Measurements from ENCODE around the gene SLC46A1. TPM values are rescaled to one million over a fixed set of nuclear protein-coding genes. Genes with fewer than 3 reads are reported as not detected.

SLC46A1 gene
- total and polyA plus RNA-seq, 2 of the 13 experiments (the other 11 are each of a cell fraction or from before 2014, with no cell fraction given): 19.6 to 22.6 TPM

DNA sequence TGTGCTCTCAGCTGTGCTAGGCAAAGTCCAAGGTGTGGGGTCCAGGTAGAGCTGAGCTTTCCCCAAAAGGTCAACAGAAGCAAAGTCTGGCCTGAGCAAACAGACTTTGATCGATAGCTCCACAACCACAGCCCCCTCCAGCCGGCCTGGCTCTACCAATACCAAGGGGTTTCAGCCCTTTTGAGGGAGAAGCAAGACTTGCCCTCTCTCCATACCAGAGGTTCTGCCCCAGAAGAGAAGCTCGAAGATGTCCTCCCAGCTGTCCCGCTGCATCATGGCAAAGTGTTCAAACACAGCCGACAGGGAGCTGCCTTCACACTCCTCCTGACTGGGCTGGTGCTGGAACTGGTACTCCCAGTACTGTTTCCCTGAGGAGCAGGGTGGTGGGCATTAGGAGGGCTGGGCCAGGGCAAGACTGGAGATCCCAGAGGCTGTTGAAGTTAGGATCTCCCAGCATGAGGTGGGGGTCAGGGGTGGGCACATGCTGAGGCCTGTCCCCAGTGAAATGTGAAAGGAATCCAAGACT is 37.6 kb downstream of the SLC46A1 start (continued):
- TF ChIP-seq, protein P1, sequence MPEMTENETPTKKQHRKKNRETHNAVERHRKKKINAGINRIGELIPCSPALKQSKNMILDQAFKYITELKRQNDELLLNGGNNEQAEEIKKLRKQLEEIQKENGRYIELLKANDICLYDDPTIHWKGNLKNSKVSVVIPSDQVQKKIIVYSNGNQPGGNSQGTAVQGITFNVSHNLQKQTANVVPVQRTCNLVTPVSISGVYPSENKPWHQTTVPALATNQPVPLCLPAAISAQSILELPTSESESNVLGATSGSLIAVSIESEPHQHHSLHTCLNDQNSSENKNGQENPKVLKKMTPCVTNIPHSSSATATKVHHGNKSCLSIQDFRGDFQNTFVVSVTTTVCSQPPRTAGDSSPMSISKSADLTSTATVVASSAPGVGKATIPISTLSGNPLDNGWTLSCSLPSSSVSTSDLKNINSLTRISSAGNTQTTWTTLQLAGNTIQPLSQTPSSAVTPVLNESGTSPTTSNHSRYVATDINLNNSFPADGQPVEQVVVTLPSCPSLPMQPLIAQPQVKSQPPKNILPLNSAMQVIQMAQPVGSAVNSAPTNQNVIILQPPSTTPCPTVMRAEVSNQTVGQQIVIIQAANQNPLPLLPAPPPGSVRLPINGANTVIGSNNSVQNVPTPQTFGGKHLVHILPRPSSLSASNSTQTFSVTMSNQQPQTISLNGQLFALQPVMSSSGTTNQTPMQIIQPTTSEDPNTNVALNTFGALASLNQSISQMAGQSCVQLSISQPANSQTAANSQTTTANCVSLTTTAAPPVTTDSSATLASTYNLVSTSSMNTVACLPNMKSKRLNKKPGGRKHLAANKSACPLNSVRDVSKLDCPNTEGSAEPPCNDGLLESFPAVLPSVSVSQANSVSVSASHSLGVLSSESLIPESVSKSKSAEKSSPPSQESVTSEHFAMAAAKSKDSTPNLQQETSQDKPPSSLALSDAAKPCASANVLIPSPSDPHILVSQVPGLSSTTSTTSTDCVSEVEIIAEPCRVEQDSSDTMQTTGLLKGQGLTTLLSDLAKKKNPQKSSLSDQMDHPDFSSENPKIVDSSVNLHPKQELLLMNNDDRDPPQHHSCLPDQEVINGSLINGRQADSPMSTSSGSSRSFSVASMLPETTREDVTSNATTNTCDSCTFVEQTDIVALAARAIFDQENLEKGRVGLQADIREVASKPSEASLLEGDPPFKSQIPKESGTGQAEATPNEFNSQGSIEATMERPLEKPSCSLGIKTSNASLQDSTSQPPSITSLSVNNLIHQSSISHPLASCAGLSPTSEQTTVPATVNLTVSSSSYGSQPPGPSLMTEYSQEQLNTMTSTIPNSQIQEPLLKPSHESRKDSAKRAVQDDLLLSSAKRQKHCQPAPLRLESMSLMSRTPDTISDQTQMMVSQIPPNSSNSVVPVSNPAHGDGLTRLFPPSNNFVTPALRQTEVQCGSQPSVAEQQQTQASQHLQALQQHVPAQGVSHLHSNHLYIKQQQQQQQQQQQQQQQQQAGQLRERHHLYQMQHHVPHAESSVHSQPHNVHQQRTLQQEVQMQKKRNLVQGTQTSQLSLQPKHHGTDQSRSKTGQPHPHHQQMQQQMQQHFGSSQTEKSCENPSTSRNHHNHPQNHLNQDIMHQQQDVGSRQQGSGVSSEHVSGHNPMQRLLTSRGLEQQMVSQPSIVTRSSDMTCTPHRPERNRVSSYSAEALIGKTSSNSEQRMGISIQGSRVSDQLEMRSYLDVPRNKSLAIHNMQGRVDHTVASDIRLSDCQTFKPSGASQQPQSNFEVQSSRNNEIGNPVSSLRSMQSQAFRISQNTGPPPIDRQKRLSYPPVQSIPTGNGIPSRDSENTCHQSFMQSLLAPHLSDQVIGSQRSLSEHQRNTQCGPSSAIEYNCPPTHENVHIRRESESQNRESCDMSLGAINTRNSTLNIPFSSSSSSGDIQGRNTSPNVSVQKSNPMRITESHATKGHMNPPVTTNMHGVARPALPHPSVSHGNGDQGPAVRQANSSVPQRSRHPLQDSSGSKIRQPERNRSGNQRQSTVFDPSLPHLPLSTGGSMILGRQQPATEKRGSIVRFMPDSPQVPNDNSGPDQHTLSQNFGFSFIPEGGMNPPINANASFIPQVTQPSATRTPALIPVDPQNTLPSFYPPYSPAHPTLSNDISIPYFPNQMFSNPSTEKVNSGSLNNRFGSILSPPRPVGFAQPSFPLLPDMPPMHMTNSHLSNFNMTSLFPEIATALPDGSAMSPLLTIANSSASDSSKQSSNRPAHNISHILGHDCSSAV (CRISPR knock-in tag; IDR thresholded peaks at IDR 0.05; ENCODE audit: borderline replicate concordance): no peak
- TF ChIP-seq ZKSCAN1 (IDR thresholded peaks at IDR 0.05; ENCODE audit: low read length) (no peak), ZNF644 (CRISPR knock-in tag; IDR thresholded peaks at IDR 0.05; ENCODE audit: low read depth) (0 out of 2 replicates have a peak, but pooled peaks have one; percentile 20), ZSCAN20 (CRISPR knock-in tag; IDR thresholded peaks at IDR 0.05; ENCODE audit: borderline replicate concordance) (no peak), ZNF296 (CRISPR knock-in tag; conservative IDR thresholded peaks at IDR 0.05) (no peak), DMAP1 (CRISPR knock-in tag; IDR thresholded peaks at IDR 0.05) (peak; percentile 32; the same call in 1 of the 2 replicates), ZFYVE20 (CRISPR knock-in tag; IDR thresholded peaks at IDR 0.05; ENCODE audit: borderline replicate concordance, low read depth) (no peak), EZH2 (conservative IDR thresholded peaks at IDR 0.05; ENCODE audit: low read depth, low read length) (no peak), KLF12 (CRISPR knock-in tag; IDR thresholded peaks at IDR 0.05; ENCODE audit: borderline replicate concordance) (peak; percentile 91)
- TF ChIP-seq, protein P2, sequence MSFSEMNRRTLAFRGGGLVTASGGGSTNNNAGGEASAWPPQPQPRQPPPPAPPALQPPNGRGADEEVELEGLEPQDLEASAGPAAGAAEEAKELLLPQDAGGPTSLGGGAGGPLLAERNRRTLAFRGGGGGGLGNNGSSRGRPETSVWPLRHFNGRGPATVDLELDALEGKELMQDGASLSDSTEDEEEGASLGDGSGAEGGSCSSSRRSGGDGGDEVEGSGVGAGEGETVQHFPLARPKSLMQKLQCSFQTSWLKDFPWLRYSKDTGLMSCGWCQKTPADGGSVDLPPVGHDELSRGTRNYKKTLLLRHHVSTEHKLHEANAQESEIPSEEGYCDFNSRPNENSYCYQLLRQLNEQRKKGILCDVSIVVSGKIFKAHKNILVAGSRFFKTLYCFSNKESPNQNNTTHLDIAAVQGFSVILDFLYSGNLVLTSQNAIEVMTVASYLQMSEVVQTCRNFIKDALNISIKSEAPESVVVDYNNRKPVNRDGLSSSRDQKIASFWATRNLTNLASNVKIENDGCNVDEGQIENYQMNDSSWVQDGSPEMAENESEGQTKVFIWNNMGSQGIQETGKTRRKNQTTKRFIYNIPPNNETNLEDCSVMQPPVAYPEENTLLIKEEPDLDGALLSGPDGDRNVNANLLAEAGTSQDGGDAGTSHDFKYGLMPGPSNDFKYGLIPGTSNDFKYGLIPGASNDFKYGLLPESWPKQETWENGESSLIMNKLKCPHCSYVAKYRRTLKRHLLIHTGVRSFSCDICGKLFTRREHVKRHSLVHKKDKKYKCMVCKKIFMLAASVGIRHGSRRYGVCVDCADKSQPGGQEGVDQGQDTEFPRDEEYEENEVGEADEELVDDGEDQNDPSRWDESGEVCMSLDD (CRISPR knock-in tag; IDR thresholded peaks at IDR 0.05; ENCODE audit: borderline replicate concordance): peak; percentile 85; the same call in 1 of the 2 replicates
- TF ChIP-seq, protein P3, sequence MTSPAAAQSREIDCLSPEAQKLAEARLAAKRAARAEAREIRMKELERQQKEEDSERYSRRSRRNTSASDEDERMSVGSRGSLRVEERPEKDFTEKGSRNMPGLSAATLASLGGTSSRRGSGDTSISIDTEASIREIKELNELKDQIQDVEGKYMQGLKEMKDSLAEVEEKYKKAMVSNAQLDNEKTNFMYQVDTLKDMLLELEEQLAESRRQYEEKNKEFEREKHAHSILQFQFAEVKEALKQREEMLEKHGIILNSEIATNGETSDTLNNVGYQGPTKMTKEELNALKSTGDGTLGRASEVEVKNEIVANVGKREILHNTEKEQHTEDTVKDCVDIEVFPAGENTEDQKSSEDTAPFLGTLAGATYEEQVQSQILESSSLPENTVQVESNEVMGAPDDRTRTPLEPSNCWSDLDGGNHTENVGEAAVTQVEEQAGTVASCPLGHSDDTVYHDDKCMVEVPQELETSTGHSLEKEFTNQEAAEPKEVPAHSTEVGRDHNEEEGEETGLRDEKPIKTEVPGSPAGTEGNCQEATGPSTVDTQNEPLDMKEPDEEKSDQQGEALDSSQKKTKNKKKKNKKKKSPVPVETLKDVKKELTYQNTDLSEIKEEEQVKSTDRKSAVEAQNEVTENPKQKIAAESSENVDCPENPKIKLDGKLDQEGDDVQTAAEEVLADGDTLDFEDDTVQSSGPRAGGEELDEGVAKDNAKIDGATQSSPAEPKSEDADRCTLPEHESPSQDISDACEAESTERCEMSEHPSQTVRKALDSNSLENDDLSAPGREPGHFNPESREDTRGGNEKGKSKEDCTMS (CRISPR knock-in tag; conservative IDR thresholded peaks at IDR 0.05): no peak
- TF ChIP-seq, protein P4, sequence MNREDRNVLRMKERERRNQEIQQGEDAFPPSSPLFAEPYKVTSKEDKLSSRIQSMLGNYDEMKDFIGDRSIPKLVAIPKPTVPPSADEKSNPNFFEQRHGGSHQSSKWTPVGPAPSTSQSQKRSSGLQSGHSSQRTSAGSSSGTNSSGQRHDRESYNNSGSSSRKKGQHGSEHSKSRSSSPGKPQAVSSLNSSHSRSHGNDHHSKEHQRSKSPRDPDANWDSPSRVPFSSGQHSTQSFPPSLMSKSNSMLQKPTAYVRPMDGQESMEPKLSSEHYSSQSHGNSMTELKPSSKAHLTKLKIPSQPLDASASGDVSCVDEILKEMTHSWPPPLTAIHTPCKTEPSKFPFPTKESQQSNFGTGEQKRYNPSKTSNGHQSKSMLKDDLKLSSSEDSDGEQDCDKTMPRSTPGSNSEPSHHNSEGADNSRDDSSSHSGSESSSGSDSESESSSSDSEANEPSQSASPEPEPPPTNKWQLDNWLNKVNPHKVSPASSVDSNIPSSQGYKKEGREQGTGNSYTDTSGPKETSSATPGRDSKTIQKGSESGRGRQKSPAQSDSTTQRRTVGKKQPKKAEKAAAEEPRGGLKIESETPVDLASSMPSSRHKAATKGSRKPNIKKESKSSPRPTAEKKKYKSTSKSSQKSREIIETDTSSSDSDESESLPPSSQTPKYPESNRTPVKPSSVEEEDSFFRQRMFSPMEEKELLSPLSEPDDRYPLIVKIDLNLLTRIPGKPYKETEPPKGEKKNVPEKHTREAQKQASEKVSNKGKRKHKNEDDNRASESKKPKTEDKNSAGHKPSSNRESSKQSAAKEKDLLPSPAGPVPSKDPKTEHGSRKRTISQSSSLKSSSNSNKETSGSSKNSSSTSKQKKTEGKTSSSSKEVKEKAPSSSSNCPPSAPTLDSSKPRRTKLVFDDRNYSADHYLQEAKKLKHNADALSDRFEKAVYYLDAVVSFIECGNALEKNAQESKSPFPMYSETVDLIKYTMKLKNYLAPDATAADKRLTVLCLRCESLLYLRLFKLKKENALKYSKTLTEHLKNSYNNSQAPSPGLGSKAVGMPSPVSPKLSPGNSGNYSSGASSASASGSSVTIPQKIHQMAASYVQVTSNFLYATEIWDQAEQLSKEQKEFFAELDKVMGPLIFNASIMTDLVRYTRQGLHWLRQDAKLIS (CRISPR knock-in tag; IDR thresholded peaks at IDR 0.05): no peak
